Caco-2 (cell line): ENCODE measurements around the gene AP2B1. TPM values are rescaled to one million over a fixed set of nuclear protein-coding genes. Genes with fewer than 3 reads are reported as not detected.

Experiments used
- BruUV-seq: library from RNA; stranded (reverse); fragments of 400-500 nt; replicated peaks from 2 replicates; lab custom pipeline; 2021; lab: Mats Ljungman, UMichigan
- CTCF ChIA-PET: fragments of 300-600 bp; sonication (Branson Sonifier 250); formaldehyde crosslinking; loops from one replicate; lab custom pipeline; 2022; ENCODE audit warnings: antibody characterized with exemption; lab: Charles Lee
- POLR2A ChIA-PET: fragments of 300-600 bp; sonication (Branson Sonifier 250); formaldehyde crosslinking; loops from one replicate; lab custom pipeline; 2022; ENCODE audit warnings: antibody characterized with exemption; lab: Charles Lee
- DNase-seq, 2 experiments: peaks; one replicate each; pipeline versions ENCODE4 v3.0.0 to v3.0.0-alpha.2; 2020 to 2022
- H3K27me3 ChIP-seq: replicated peaks from 2 replicates; pipeline ENCODE4 v1.6.0; 2011; ENCODE audit warnings: low read length; ENCODE audit not compliant: control insufficient read depth, insufficient read depth
- H3K36me3 ChIP-seq: 2 replicates; pipeline ENCODE4 v1.5.1; 2011; ENCODE audit warnings: low read length; ENCODE audit not compliant: control insufficient read depth, insufficient read depth
- H3K4me1 ChIP-seq: fragments of 250-450 bp; sonication (Bioruptor Pico); 2 replicates; pipeline ENCODE4 v1.5.1; 2020; ENCODE audit warnings: mild to moderate bottlenecking
- H3K4me3 ChIP-seq: 2 replicates; pipeline ENCODE4 v1.5.1; 2011; ENCODE audit warnings: low read depth, mild to moderate bottlenecking, control low read depth, low read length
- H3K9me3 ChIP-seq: fragments of 250-450 bp; sonication (Bioruptor Pico); 2 replicates; pipeline ENCODE4 v1.5.1; 2020; ENCODE audit warnings: mild to moderate bottlenecking, moderate library complexity
- H3K27ac Mint-ChIP-seq: one replicate; pipeline ENCODE4 v1.8.0; 2022; ENCODE audit warnings: mixed read lengths; ENCODE audit not compliant: unreplicated experiment
- H3K27me3 Mint-ChIP-seq: one replicate; pipeline ENCODE4 v1.8.0; 2022; ENCODE audit warnings: mixed read lengths; ENCODE audit not compliant: insufficient read depth, unreplicated experiment
- H3K36me3 Mint-ChIP-seq: one replicate; pipeline ENCODE4 v1.8.0; 2022; ENCODE audit warnings: mild to moderate bottlenecking, mixed read lengths; ENCODE audit not compliant: insufficient read depth, unreplicated experiment
- H3K4me1 Mint-ChIP-seq: one replicate; pipeline ENCODE4 v1.8.0; 2022; ENCODE audit warnings: low read depth, mixed read lengths; ENCODE audit not compliant: unreplicated experiment
- H3K4me3 Mint-ChIP-seq: one replicate; pipeline ENCODE4 v1.8.0; 2022; ENCODE audit warnings: mild to moderate bottlenecking, moderate library complexity, mixed read lengths; ENCODE audit not compliant: unreplicated experiment
- H3K9me3 Mint-ChIP-seq: one replicate; pipeline ENCODE4 v1.8.0; 2022; ENCODE audit warnings: mixed read lengths; ENCODE audit not compliant: unreplicated experiment
- intact Hi-C: fragments of 100-400 bp; cut with micrococcal nuclease; formaldehyde crosslinking; loops from one replicate; pipeline ENCODE4 v1.10.0; 2022; ENCODE audit not compliant: unreplicated experiment
- total RNA-seq: library from RNA; stranded (reverse); gene quantifications from 2 replicates; pipeline ENCODE4 v1.2.3, GENCODE V29; 2022
- TF ChIP-seq, protein P1 (sequence below), 2 experiments: fragments of 200-600 bp in 1 of 2; IDR thresholded peaks; 1 replicate in 1 of 2; 2 replicates in 1 of 2; pipeline versions ENCODE4 v1.5.1 to v1.8.0; 2011 to 2022; ENCODE audit warnings: antibody characterized with exemption in 1 of 2, control low read depth in 1 of 2, inconsistent platforms in 1 of 2, low read depth in 1 of 2, low read length in 1 of 2, mild to moderate bottlenecking in 1 of 2, moderate library complexity in 1 of 2; ENCODE audit not compliant: insufficient read depth in 1 of 2, severe bottlenecking in 1 of 2, unreplicated experiment in 1 of 2

AP2B1 gene
- total RNA-seq, 1 experiment from 2014 or later = 228 TPM

DNA sequence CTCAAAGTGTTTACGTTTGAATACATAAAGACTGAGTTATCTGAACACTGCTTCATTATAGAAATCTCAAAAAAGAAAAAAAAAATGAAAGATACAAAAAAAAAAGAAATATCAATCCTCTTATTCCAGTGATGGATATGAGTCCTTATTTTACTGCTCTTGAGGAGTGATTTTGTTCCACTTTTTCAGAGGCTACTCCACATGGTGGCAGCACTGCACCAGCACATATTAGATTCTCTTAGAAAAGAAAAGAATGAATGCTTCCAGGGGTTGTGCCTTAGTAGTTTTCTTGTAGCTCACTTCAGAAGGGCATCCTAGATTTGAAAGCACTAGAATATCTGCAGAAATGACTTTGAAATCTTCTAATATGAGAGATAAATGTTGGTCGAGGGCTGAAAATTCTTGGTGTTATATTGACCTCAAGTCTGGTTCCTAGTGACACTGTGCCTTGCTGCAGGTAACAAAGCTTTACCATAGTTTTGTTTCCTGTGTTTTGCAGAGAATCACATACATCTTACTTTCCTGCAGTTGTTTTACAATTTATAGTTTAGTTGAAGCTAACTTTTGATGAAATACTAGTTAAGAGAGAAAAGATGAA is 25.9 kb downstream of the AP2B1 start:
- Mint-ChIP-seq H3K4me1 (no peaks in the 10 kb centered on the region), H3K27me3 (no peaks in the 10 kb centered on the region), H3K9me3 (no peaks in the 10 kb centered on the region), H3K36me3 (peaks cover 45% of the 10 kb centered on the region), H3K4me3 (no peak overlapping the region), H3K27ac (no peak overlapping the region)
- H3K4me1 ChIP-seq = no peaks in the 10 kb centered on the region; the same call in 1 of the 2 replicates
- peak in 1 of 2 experiments; percentile 67 for DNase-seq
- BruUV-seq = no TSS peak
- H3K9me3 ChIP-seq = no peaks in the 10 kb centered on the region
- ChIA-PET CTCF (interaction anchor here (0.7 to 3.6 kb wide), 9 partner anchors 14 to 196 kb away, joined by 3 to 41 read pairs (median 5); partner anchors contain the start of gene TAF15), POLR2A (interaction anchor here (0.8 kb wide), 1 partner anchor 135 kb away, joined by 4 read pairs; no protein-coding TSS in a partner anchor)
- no peak overlapping the region for H3K4me3 ChIP-seq
- intact Hi-C loops = loop anchor here (1.0 to 2.0 kb wide), 3 partner anchors 14 to 192 kb away; no protein-coding TSS in a partner anchor
- TF ChIP-seq, protein P1, sequence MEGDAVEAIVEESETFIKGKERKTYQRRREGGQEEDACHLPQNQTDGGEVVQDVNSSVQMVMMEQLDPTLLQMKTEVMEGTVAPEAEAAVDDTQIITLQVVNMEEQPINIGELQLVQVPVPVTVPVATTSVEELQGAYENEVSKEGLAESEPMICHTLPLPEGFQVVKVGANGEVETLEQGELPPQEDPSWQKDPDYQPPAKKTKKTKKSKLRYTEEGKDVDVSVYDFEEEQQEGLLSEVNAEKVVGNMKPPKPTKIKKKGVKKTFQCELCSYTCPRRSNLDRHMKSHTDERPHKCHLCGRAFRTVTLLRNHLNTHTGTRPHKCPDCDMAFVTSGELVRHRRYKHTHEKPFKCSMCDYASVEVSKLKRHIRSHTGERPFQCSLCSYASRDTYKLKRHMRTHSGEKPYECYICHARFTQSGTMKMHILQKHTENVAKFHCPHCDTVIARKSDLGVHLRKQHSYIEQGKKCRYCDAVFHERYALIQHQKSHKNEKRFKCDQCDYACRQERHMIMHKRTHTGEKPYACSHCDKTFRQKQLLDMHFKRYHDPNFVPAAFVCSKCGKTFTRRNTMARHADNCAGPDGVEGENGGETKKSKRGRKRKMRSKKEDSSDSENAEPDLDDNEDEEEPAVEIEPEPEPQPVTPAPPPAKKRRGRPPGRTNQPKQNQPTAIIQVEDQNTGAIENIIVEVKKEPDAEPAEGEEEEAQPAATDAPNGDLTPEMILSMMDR (IDR thresholded peaks at IDR 0.05; ENCODE audit: insufficient read depth in 1 of 2, low read depth in 1 of 2, low read length in 1 of 2, severe bottlenecking in 1 of 2, unreplicated experiment in 1 of 2) = peak; percentile 78 to 79
- H3K27me3 ChIP-seq = no peaks in the 10 kb centered on the region
- no peaks in the 10 kb centered on the region for H3K36me3 ChIP-seq

DNA sequence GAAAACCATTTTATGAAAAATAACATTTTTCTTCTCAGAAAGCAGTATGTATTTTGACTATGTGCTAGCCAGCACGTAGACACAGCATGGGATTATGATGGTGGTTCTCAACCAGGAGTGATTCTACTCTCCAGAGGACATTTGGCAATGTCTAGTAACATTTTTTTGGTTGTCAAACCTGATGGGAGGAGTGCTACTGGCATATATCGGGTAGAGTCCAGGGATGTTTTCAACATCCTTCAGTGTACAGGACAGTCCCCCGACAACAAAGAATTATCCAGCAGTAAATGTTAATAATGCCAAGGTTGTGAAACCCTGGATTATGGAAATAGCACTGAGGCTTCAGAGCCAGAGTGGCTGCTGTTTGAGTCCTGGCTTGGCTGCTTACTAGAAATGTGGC is 27.7 kb downstream of the AP2B1 start:
- Histone ChIP-seq H3K4me1 (no peaks in the 10 kb centered on the region; the same call in 1 of the 2 replicates), H3K9me3 (no peaks in the 10 kb centered on the region), H3K4me3 (no peak overlapping the region), H3K36me3 (no peaks in the 10 kb centered on the region), H3K27me3 (no peaks in the 10 kb centered on the region)
- intact Hi-C loops = no loop called here
- H3K27ac Mint-ChIP-seq = no peak overlapping the region
- ChIA-PET CTCF (interaction anchor here (1.1 to 3.6 kb wide), 2 partner anchors 36 to 133 kb away, joined by 3 to 41 read pairs; no protein-coding TSS in a partner anchor), POLR2A (no interaction called here)
- H3K27me3 Mint-ChIP-seq = no peaks in the 10 kb centered on the region
- no peak for DNase-seq
- no TSS peak for BruUV-seq
- H3K4me3 Mint-ChIP-seq = no peak overlapping the region
- H3K36me3 Mint-ChIP-seq = peaks cover 33% of the 10 kb centered on the region
- no peaks in the 10 kb centered on the region for H3K9me3 Mint-ChIP-seq
- TF ChIP-seq, protein P1 (IDR thresholded peaks at IDR 0.05; ENCODE audit: insufficient read depth in 1 of 2, low read depth in 1 of 2, low read length in 1 of 2, severe bottlenecking in 1 of 2, unreplicated experiment in 1 of 2) = no peak
- H3K4me1 Mint-ChIP-seq = no peaks in the 10 kb centered on the region

GRCh38 chr17:35616536-35616935 is 29.4 kb downstream of the AP2B1 start:
- intact Hi-C loops = no loop called here
- POLR2A ChIA-PET = no interaction called here
- H3K36me3 Mint-ChIP-seq = peaks cover 24% of the 10 kb centered on the region

More at GRCh38 chr17:35616536-35616935, 29.4 kb downstream of the AP2B1 start:
- BruUV-seq = no TSS peak
- TF ChIP-seq, protein P1 (IDR thresholded peaks at IDR 0.05; ENCODE audit: insufficient read depth in 1 of 2, low read depth in 1 of 2, low read length in 1 of 2, severe bottlenecking in 1 of 2, unreplicated experiment in 1 of 2) = no peak
- Histone ChIP-seq H3K4me3 (no peak overlapping the region), H3K4me1 (no peaks in the 10 kb centered on the region; the same call in 1 of the 2 replicates), H3K27me3 (no peaks in the 10 kb centered on the region), H3K9me3 (no peaks in the 10 kb centered on the region), H3K36me3 (no peaks in the 10 kb centered on the region)
- DNase-seq = no peak
- Mint-ChIP-seq H3K4me3 (no peak overlapping the region), H3K27ac (no peak overlapping the region), H3K9me3 (no peaks in the 10 kb centered on the region), H3K4me1 (no peaks in the 10 kb centered on the region), H3K27me3 (no peaks in the 10 kb centered on the region)
- CTCF ChIA-PET = no interaction called here
